Inferior parietal cortex (tissue), 1 donor: ENCODE measurements around the gene SLC49A3.
"Not testable (repeated sequence)": the region's sequence is repeated elsewhere in the genome, so short reads cannot be mapped to it uniquely, and the experiment has no call there.

Experiments used
- DNase-seq: peaks from one replicate; pipeline ENCODE4 v3.0.0-alpha.2; 2016; ENCODE audit errors: extremely low spot score

The SLC49A3 gene

DNA sequence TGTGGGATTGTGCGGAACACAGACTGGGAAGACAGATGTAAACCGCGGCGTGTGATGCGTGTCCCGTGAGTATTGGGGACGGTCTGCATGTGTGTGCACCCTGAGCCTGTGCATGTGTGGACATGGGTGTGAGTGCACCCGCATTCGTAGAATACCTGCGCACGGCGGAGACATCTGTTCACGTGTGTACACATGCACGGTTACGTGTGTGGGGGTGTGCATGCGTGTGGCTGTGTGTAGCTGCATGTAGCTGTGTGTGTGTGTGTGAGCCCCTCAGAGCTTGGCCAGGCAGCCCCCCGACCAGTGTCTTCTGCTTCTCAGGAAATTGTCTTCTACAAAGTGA is 34.5 kb downstream of the SLC49A3 start:
- DNase-seq = no peak

- no peak for DNase-seq
Observed at GRCh38 chr4:653831-654502, 35.0 kb downstream of the SLC49A3 start.

DNA sequence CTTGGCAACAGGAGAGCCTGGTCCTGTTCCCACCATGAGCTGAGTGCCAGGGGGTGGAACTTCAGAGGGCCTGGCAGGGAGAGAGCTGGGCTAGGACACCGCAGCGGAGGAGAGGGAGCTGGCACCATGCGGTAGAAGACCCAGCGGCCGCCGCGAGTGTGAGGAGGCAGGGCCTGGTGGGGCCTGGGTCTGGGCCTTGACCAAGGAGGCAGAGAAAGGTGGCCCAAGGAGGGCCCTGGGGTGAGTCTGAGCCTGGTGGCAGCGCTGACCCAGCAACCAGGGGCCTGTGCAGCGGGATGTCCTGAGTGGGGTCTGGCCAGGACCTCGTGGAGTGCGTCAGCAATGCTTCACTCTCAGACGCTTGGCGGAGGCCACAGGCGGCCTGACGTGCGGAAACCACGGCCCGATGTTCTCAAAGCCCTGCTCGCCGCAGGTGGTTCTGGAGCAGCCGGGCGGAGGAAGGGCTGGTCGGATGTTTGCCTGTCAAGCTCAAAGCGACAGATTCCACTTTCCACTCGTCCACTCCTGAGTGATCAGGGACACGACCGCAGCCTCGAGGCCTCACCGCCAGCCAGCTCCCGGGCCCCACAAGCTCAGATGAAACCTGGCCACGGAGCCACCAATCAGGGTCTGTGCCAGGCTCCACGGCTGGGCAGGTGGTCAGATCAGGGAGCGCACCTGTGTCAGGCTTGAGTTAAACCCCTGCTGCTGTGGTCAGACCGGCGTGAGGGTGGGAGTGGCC is 35.7 kb downstream of the SLC49A3 start:
- DNase-seq = no peak

DNA sequence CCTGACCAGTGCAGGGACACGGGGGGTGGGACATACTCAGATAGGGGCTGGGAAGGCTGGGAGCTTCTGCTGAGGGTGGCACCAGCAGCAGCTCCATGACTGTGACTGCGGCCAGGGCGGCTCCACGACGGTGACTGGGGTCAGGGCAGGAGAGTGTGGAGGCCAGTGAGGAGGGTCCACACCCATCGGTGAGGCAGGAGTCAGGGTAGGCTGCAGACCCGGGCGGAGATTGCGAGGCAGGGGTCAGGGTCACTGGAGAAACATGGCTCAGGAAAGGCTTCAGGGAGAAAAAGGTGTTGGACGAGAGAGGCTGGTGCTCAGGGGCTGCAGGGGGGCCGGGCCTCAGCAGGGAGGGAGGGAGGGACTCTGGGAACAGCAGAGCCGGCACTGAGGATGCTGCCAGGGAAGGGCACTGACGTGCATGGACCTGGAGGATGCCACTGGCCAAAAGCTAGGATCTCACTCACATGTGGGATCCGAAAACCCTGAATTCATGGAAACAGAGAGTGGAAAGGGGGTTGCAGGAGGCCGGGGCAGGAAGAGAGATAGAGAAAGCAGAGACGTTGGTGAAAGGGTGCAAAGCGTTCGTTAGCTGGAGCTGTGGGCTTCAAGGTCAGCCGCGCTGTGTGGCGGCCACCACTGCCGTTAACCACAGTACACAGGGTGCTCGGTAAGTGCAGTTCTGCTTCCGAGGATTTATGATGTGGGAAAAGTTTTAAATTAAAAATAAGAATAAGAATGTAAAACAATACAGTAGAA is 36.9 kb downstream of the SLC49A3 start:
- DNase-seq = no peak

DNA sequence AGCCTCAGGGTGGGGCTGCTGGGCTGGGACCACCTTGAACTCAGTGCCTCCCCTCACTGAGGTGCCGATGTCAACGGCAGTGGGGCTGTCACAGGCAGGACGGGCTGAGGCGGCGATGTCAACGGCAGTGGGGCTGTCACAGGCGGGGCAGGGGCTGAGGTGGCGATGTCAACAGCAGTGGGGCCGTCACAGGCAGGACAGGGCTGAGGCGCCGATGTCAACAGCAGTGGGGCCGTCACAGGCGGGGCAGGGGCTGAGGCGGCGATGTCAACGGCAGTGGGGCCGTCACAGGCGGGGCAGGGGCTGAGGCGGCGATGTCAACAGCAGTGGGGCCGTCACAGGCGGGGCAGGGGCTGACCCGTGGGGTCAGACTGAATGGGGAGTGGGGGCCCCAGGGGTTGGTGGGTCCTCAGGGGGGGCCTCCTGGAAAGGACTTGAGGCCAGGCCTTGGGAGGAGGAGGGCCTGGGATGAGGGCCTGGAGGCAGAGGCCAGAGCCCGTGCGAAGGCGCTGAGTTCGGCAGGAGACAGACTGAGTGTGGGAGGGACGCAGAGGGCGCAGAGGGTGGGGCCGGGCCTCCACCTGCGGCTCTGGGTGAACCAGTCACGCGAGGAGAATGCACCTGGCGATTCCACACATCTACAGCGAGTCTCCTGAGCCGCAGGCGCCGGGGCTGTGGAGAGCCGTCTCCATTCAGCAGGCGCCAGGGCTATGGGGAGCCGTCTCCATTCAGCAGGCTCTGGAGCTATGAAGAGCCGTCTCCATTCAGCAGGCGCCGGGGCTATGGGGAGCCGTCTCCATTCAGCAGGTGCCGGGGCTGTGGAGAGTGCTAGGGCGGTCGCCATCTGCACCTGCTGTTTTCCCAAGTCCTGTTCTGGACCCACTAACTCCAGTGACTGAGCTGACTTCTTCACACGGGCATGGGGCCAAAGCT is 37.7 kb downstream of the SLC49A3 start:
- DNase-seq = no peak

GRCh38 chr4:650461-650860 is 38.5 kb downstream of the SLC49A3 start:
- DNase-seq = no peak

DNA sequence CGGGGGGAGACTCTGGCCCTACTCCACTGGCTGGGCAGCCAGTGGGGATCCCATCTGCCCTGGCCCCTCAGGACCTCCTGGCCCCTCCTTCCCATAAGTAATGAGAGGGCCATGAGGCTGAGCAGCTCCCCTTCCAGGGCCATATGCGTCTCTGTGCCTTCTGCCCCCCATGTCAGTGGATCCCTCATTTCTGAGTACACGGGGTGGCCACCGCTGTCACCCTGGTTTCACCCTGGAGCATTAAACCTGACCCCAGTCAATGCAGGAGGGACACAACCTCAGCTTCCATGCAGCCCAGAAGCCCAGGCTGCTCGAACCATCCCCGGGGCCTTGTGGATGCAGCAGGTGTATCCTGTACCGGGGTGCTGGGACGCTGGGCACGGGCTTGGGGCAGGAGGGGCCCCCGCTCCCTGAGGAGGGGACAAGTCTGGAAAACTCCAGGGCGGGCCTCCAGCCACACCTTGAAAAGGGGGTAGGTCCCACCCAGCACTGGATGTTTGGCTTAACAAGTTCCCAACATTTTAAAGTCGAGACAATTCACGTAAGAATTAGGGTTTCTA is 39.1 kb downstream of the SLC49A3 start:
- DNase-seq = no peak

- no peak for DNase-seq
Observed at GRCh38 chr4:649293-649625, 39.7 kb downstream of the SLC49A3 start.

DNA sequence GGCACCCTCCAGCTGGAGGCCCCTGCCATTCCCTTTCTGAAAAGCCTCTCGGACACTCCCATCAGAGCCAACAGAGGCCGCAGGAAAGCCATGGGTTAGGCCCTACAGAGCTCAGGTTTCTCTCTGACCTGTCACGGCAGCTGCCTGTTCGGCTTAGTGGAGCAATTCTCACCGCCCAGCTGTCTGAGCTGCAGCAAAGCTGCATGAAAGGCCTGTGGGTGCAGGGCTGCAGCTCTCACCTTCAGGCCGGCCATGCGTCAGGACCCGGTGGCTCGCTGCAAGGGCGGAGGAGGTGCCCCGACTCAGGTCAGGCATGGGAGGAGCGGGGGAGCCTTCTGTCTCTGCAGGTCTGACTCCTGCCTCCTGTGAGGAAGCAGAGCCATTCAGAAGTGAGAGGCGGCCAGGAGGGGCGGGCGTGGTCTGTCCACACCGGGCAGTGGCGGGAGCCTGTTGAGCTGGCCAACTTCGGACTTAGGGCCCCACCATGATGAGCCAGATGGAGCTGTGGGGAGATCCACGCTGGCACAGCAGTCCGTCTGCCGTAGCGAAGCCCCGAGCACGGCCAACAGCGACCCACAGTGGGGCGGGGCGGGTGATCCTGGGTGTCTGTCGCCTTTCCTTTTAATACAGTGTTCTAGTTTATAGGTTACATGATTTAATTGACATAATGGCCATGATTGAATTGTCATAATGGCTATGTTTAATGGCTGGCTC is 40.2 kb downstream of the SLC49A3 start:
- DNase-seq = no peak

DNA sequence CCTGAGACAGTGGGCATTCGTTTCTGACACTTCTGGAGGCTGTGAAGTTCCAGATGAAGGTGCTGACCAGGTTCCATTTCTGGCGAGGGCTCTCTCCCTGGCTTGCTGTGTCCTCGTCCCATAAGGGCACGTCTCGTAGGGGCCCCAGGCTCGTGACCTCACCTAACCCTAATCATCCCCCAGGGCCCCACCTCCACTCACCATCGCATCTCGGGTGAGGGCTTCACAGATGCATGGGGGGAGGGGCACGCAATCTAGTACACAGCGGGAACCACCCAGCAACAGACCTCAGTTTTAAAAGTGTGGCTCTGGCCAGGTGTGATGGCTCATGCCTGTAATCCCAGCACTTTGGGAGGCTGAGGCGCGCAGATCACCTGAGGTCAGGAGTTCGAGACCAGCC is 41.5 kb downstream of the SLC49A3 start:
- DNase-seq = no peak

GRCh38 chr4:646460-646859 is 42.5 kb downstream of the SLC49A3 start:
- DNase-seq = no peak

- DNase-seq = not testable (repeated sequence)
Observed at GRCh38 chr4:642366-642765, 46.6 kb downstream of the SLC49A3 start.

GRCh38 chr4:637536-638280 is 51.2 kb downstream of the SLC49A3 start:
- no peak for DNase-seq

DNA sequence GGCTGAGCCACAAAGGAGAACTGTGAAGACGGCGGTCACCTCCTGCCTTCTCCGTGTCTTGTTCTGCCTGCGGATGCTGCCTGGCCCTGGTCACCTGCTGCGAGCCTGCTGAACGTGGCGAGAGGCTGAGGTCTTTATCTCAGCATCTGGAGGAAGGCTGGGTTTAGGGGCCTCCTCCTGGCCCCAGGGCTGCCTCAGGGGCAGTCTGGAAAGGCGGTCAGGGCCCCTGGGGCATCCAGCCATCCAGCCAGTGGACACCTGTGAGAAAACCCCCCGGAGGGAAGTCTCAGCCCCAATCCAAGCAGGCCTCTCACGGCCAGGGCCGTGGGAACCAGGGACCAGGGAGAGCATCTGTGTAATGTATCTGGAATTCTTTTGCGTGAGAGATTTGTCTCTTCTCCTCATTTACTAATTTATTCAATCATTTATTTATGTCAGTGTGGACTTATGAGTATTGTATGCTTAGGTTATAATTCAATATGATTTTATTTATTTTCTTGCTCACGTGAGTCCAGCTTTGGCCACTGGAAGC is 52.3 kb downstream of the SLC49A3 start:
- no peak for DNase-seq

GRCh38 chr4:635851-636627 is 52.9 kb downstream of the SLC49A3 start:
- DNase-seq = no peak

GRCh38 chr4:635066-635835 is 53.7 kb downstream of the SLC49A3 start:
- not testable (repeated sequence) for DNase-seq

- DNase-seq = no peak
Observed at GRCh38 chr4:634599-634985, 54.4 kb downstream of the SLC49A3 start.

- DNase-seq = no peak
Observed at GRCh38 chr4:633976-634598, 54.9 kb downstream of the SLC49A3 start.
